Measurements from ENCODE around the gene RPS5. TPM values are rescaled to one million over a fixed set of nuclear protein-coding genes. Genes with fewer than 3 reads are reported as not detected.
"Not testable (repeated sequence)": the region's sequence is repeated elsewhere in the genome, so short reads cannot be mapped to it uniquely, and the experiment has no call there.

The RPS5 gene
- total RNA-seq, 1 donor from 2014 or later, result 481 TPM

GRCh38 chr19:58440556-58440955 is 53.5 kb downstream of the RPS5 start:
- intact Hi-C loops (cut with DNase I), result no loop called here
- ATAC-seq (ENCODE audit: poor library complexity), result peak; percentile 8
- no peak for DNase-seq

- DNase-seq; intact Hi-C loops (cut with DNase I); ATAC-seq (ENCODE audit: poor library complexity): not testable (repeated sequence)
Observed at GRCh38 chr19:58442986-58443385, 55.9 kb downstream of the RPS5 start.

Small RNA genes lying within 50 kb of the gene (microRNA-seq; reads per million reads assigned to microRNA genes)
- gene MIR4754, result not detected

Other genes with a start within 250 kb of the RPS5 start
- 6.5 TPM for gene ZNF329, start 236.5 kb upstream of the RPS5 start, total RNA-seq
- gene ZNF274, start 204.2 kb upstream of the RPS5 start, total RNA-seq, result 17.4 TPM
- 24.9 TPM for gene ZNF544, start 158.4 kb upstream of the RPS5 start, total RNA-seq
- 4.6 TPM for gene ZNF8, start 108.3 kb upstream of the RPS5 start, total RNA-seq
- 20.0 TPM for gene ERVK3-1, start 81.9 kb upstream of the RPS5 start, total RNA-seq
- 1.7 TPM for gene ZSCAN22, start 60.3 kb upstream of the RPS5 start, total RNA-seq
- 4.1 TPM for gene A1BG, start 33.8 kb upstream of the RPS5 start, total RNA-seq
- gene ZNF497, start 24.5 kb upstream of the RPS5 start, total RNA-seq, result 0.30 TPM
- gene ZNF837, start 6.2 kb upstream of the RPS5 start, total RNA-seq, result 0.13 TPM
- not detected for gene RNF225, start 8.4 kb downstream of the RPS5 start, total RNA-seq
- gene ZNF584, start 21.4 kb downstream of the RPS5 start, total RNA-seq, result 16.1 TPM
- 4.6 TPM for gene ZNF132, start 52.9 kb downstream of the RPS5 start, total RNA-seq
- gene ZNF324B, start 64.4 kb downstream of the RPS5 start, total RNA-seq, result 2.6 TPM
- 5.1 TPM for gene ZNF324, start 79.8 kb downstream of the RPS5 start, total RNA-seq
- 4.6 TPM for gene ZNF446, start 89.1 kb downstream of the RPS5 start, total RNA-seq
- gene SLC27A5, start 124.7 kb downstream of the RPS5 start, total RNA-seq, result 3.8 TPM
- gene ZBTB45, start 132.5 kb downstream of the RPS5 start, total RNA-seq, result 7.9 TPM
- gene TRIM28, start 156.8 kb downstream of the RPS5 start, total RNA-seq, result 132 TPM
- gene CHMP2A, start 167.8 kb downstream of the RPS5 start, total RNA-seq, result 115 TPM
- 116 TPM for gene UBE2M, start 171.3 kb downstream of the RPS5 start, total RNA-seq
- 9.2 TPM for gene MZF1, start 186.1 kb downstream of the RPS5 start, total RNA-seq